8988T (cell line): Measurements from ENCODE around the gene KDM3A.

ENCODE experiments used
- DNase-seq: peaks from one replicate; pipeline ENCODE4 v3.0.0; 2011

KDM3A gene

DNA sequence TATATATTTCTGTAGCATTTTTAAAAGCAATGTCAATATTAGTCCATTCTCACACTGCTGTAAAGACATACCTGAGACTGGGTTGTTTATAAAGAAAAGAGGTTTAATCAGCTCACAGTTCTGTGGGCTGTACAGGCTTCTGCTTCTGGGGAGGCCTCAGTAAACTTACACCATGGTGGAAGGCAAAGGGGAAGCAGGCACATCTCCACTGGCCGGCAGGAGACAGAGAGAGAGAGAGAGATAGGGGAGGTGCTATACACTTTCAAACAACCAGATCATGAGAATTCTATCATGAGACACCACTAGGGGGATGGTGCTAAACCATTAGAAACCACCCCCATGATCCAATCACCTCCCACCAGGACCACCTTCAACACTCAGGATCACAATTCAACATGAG is 79.0 kb downstream of the KDM3A start:
- no peak for DNase-seq

DNA sequence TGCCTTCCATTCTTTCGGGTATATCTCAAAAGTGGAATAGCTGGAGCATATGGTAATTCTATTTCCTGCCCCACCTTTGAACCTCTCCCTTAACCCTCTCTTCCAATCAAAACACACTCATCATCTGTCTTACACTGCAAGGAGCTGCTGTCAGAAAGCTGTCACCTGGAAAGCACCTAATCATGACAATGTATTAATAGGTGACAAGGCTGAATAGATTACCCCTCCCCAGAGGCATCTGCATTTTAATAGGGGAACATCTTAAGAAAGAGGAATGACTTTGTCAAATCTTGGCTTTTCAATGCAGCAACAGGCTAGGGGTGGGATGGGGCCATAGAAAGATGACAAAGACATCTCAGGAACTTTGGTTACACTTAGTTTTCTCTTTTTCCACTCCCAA is 80.8 kb downstream of the KDM3A start:
- DNase-seq, result no peak

DNA sequence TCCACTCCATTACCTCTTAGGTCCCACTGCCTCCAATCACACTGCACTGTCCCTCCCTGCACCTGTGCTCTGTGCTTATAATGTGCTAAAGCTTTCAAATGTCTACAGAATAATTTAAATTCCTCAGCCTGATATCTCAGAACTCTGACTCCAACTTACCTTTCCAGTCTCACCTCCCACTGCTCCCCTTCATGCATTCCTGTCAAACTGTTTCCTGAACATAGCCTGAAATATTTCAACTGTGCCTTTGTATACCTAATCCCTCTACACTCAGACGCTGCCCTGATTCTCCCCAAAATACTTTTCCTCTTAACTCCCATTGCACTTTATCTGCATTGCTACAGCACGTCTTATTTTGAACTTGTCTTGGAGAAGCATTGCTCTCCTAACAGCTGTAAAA is 81.5 kb downstream of the KDM3A start:
- DNase-seq, result no peak

DNA sequence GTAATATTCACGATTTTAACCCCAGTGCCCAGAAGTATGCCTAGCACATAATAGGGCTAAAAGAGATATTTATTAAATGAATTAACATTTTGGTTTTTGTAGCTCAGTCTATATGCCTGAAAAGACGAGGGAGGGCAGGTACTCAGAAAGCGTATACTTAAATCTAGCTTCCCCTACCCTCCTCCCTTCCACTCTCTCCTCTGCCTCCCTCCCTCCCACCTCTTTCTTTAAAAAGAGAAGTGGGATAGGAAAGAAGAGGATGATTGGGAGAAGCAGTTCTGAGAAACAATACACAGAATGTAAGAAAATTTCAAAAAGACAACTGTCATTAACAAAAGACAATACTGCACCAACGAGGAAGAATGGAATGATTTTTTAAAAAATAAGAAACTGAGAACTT is 82.3 kb downstream of the KDM3A start:
- no peak for DNase-seq

DNA sequence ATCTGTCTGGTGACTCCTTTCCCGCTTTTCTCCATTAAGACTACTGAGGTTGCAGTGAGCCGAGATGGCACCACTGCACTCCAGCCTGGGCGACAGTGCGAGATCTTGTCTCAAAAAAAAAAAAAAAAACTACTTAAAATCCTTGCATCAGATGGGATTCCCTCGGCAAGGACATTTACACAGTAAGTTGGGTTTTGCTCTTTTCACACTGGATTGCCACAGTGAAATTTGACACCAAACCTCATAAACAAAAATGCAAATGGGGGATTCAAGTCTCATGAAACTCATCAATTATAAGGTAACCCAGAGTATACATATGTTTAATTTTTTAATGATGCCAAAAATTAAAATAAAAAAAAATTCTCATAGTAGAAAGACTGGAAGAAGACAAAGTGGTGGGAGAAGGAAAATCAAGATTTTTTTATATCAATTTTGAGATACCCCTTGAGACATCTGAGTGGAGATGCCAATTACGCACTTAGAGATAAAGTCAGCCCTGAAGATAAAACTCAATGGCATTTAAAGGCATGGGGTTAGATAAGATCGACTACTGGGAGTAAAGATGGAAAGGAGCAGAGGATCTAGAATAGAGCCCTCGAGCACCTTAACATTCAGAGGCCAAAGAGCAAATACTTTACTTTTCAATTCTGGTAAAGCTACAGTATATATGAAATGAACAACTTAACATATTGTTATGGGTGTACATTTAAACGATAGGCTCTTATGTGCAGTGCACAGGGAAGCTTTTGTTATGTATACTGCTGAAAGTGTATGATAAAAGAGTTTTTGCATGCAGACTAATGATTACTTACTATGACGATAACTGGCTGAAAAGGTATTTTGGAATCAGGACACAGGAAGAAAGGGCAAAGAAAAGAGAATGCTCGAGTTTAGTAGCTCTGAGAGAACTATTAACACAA is 84.5 kb downstream of the KDM3A start:
- no peak for DNase-seq

DNA sequence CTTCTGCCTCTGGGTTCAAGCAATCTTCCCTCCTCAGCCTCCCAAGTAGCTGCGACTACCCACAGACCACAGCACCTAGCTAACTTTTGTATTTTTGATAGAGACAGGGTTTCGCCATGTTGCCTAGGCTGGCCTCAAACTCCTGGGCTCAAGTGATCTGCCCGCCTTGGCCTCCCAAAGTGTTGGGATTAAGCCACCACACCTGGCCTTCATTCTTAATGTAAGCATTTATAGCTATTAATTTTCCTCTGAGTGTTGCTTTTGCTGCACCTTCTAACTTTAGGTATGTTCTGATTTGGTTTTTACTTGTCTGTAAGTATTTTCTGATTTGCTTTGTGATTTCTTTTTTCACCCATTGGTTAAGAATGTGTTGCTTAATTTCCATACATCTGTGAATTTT is 92.4 kb downstream of the KDM3A start:
- DNase-seq, result no peak

DNA sequence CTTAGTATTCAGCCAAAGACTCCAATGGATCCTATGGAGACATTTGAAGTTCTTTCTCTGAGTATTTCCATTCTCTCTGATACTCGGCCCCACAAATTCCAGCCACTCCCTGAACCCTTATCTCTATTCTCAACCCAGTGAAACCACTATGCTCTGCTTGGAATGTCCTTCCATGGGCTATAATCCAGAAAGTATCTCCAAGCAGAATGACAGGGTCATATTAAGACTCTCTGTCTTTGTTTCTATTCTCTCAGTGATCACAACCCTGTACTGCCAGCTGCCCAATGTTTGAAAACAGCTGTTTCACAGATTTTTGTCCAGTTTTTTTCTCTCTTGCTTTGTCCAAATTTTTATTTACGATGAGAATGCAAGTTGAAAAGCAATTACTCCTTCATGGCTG is 100.2 kb downstream of the KDM3A start:
- DNase-seq, result no peak
